Stimulated activated CD8-positive, alpha-beta memory T cell treated with anti-CD3 and anti-CD28 coated beads, Interleukin-7, amount 100 ng/mL, for 4 hours (primary cell): ENCODE measurements around the gene ZNF609.
"Not testable (repeated sequence)": the region's sequence is repeated elsewhere in the genome, so short reads cannot be mapped to it uniquely, and the experiment has no call there.

Source experiments
- DNase-seq, 2 donors: peaks; one replicate each; pipeline ENCODE4 v3.0.0-alpha.2; 2020; ENCODE audit warnings: low read depth in 2 of 2

ZNF609 gene

GRCh38 chr15:64455961-64456371, 4.4 kb upstream of the ZNF609 start:
- no peak for DNase-seq

GRCh38 chr15:64456634-64457108, 3.7 kb upstream of the ZNF609 start:
- no peak for DNase-seq

- no peak for DNase-seq
Observed at GRCh38 chr15:64459066-64459781, 1.2 kb upstream of the ZNF609 start.

- peak in 1 of 2 donors; percentile 23 for DNase-seq
Observed at GRCh38 chr15:64460724-64461720, 644 bp downstream of the ZNF609 start.

- no peak for DNase-seq
Observed at GRCh38 chr15:64461721-64462162, 1.4 kb downstream of the ZNF609 start.

GRCh38 chr15:64462492-64462891, 2.1 kb downstream of the ZNF609 start:
- DNase-seq: no peak

GRCh38 chr15:64464276-64465005, 4.1 kb downstream of the ZNF609 start:
- no peak for DNase-seq

- DNase-seq: no peak
Observed at GRCh38 chr15:64466408-64467141, 6.2 kb downstream of the ZNF609 start.

GRCh38 chr15:64472161-64472560, 11.8 kb downstream of the ZNF609 start:
- no peak for DNase-seq

- DNase-seq: no peak
Observed at GRCh38 chr15:64474846-64475245, 14.5 kb downstream of the ZNF609 start.

- no peak for DNase-seq
Observed at GRCh38 chr15:64476550-64476949, 16.2 kb downstream of the ZNF609 start.

GRCh38 chr15:64478863-64479262, 18.5 kb downstream of the ZNF609 start:
- DNase-seq: no peak

GRCh38 chr15:64480891-64481290, 20.5 kb downstream of the ZNF609 start:
- no peak for DNase-seq

GRCh38 chr15:64483749-64484148, 23.4 kb downstream of the ZNF609 start:
- DNase-seq: no peak

GRCh38 chr15:64485796-64486195, 25.4 kb downstream of the ZNF609 start:
- no peak for DNase-seq

- DNase-seq: no peak
Observed at GRCh38 chr15:64490598-64491259, 30.4 kb downstream of the ZNF609 start.

GRCh38 chr15:64493641-64494040, 33.3 kb downstream of the ZNF609 start:
- DNase-seq: no peak

- DNase-seq: not testable (repeated sequence)
Observed at GRCh38 chr15:64495968-64496367, 35.6 kb downstream of the ZNF609 start.

GRCh38 chr15:64500695-64501395, 40.5 kb downstream of the ZNF609 start:
- DNase-seq: no peak

- DNase-seq: no peak
Observed at GRCh38 chr15:64501396-64501715, 41.0 kb downstream of the ZNF609 start.
